ENCODE data around the gene OGDH.

Gene OGDH

DNA sequence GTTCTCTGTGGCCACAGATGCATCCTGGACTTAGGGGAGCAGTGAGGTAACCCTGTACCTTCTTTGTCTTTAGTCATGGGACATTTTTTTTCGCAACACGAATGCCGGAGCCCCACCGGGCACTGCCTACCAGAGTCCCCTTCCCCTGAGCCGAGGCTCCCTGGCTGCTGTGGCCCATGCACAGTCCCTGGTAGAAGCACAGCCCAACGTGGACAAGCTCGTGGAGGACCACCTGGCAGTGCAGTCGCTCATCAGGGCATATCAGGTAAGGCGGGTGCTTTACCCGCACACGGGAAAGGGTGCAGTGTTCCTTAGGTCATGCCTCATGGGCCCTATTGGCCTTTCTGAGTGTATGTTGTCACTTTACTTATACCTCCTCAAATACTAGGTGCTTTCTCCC, 38.8 kb downstream of the OGDH start:
- Histone ChIP-seq H3K9me3 (ENCODE audit: control insufficient read depth, insufficient read depth, low read depth, low read length) (no peaks in the 10 kb centered on the region), H3K9ac (ENCODE audit: low read length) (no peak overlapping the region), H3K27ac (ENCODE audit: low read depth, low read length) (no peak overlapping the region), H3K4me1 (ENCODE audit: control insufficient read depth, insufficient read depth, low read length) (peaks cover 2% of the 10 kb centered on the region), H3K4me3 (ENCODE audit: low read depth, low read length) (no peak overlapping the region), H3K27me3 (ENCODE audit: control insufficient read depth, insufficient read depth, low read length) (no peaks in the 10 kb centered on the region), H3K36me3 (ENCODE audit: control insufficient read depth, insufficient read depth, low read length) (peaks cover 48% of the 10 kb centered on the region)

GRCh38 chr7:44645696-44646095, 39.3 kb downstream of the OGDH start:
- Histone ChIP-seq H3K9me3 (ENCODE audit: control insufficient read depth, insufficient read depth, low read depth, low read length) (no peaks in the 10 kb centered on the region), H3K27me3 (ENCODE audit: control insufficient read depth, insufficient read depth, low read length) (no peaks in the 10 kb centered on the region), H3K9ac (ENCODE audit: low read length) (no peak overlapping the region), H3K36me3 (ENCODE audit: control insufficient read depth, insufficient read depth, low read length) (peaks cover 52% of the 10 kb centered on the region), H3K4me1 (ENCODE audit: control insufficient read depth, insufficient read depth, low read length) (no peaks in the 10 kb centered on the region), H3K4me3 (ENCODE audit: low read depth, low read length) (no peak overlapping the region), H3K27ac (ENCODE audit: low read depth, low read length) (no peak overlapping the region)

- H3K9me3 ChIP-seq (ENCODE audit: control insufficient read depth, insufficient read depth, low read depth, low read length) = no peaks in the 10 kb centered on the region
- H3K36me3 ChIP-seq (ENCODE audit: control insufficient read depth, insufficient read depth, low read length) = peaks cover 54% of the 10 kb centered on the region
- H3K9ac ChIP-seq (ENCODE audit: low read length) = no peak overlapping the region
These were observed 39.9 kb downstream of the OGDH start for GRCh38 chr7:44646176-44646920.

GRCh38 chr7:44646921-44647636, 40.7 kb downstream of the OGDH start:
- no peak overlapping the region for H3K27ac ChIP-seq (ENCODE audit: low read depth, low read length)
- peaks cover 54% of the 10 kb centered on the region for H3K36me3 ChIP-seq (ENCODE audit: control insufficient read depth, insufficient read depth, low read length)
- H3K4me3 ChIP-seq (ENCODE audit: low read depth, low read length) = no peak overlapping the region

More at GRCh38 chr7:44646176-44646920, 39.9 kb downstream of the OGDH start:
- H3K27ac ChIP-seq (ENCODE audit: low read depth, low read length) = no peak overlapping the region
- no peaks in the 10 kb centered on the region for H3K4me1 ChIP-seq (ENCODE audit: control insufficient read depth, insufficient read depth, low read length)
- no peaks in the 10 kb centered on the region for H3K27me3 ChIP-seq (ENCODE audit: control insufficient read depth, insufficient read depth, low read length)
- H3K4me3 ChIP-seq (ENCODE audit: low read depth, low read length) = no peak overlapping the region

DNA sequence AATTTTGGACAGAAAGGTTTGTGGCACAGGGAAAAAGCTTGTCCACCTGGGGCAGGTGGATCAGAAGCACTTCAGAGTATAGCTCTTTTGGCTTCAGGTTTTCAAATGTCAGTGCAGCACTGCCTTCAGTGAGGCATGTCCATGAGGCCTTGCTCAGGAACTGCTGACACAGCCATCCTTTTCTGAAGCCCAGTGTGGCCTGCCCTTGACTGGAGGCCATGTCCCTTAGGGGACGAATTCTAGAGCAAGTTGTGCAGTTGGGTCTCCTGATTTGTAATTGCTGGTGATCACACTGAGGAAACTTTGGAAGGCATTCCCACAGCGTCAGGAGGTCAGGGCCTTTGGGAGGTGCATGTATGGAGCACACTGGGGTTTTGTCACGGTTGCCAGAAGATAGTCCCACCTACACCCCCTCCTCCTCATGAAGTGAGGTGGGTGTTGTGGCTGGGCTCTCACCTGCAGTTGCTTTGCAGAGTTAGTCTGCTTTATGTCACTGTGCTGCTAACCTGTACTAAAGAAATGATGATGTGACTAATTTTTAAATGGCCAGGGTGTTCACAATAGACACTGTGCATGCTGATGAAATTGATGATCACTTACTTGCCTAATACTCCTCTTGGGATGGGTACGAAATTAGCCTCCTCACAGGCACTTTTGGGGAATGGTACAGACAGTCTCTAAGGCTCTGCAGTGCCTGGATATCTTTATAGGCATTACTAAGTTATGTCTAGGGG, 41.7 kb downstream of the OGDH start:
- Histone ChIP-seq H3K9ac (ENCODE audit: low read length) (no peak overlapping the region), H3K36me3 (ENCODE audit: control insufficient read depth, insufficient read depth, low read length) (peaks cover 58% of the 10 kb centered on the region), H3K4me1 (ENCODE audit: control insufficient read depth, insufficient read depth, low read length) (no peaks in the 10 kb centered on the region), H3K27ac (ENCODE audit: low read depth, low read length) (no peak overlapping the region), H3K4me3 (ENCODE audit: low read depth, low read length) (no peak overlapping the region), H3K27me3 (ENCODE audit: control insufficient read depth, insufficient read depth, low read length) (no peaks in the 10 kb centered on the region), H3K9me3 (ENCODE audit: control insufficient read depth, insufficient read depth, low read depth, low read length) (no peaks in the 10 kb centered on the region)

More at GRCh38 chr7:44646921-44647636, 40.7 kb downstream of the OGDH start:
- H3K27me3 ChIP-seq (ENCODE audit: control insufficient read depth, insufficient read depth, low read length) = no peaks in the 10 kb centered on the region
- no peak overlapping the region for H3K9ac ChIP-seq (ENCODE audit: low read length)
- H3K4me1 ChIP-seq (ENCODE audit: control insufficient read depth, insufficient read depth, low read length) = no peaks in the 10 kb centered on the region
- no peaks in the 10 kb centered on the region for H3K9me3 ChIP-seq (ENCODE audit: control insufficient read depth, insufficient read depth, low read depth, low read length)

GRCh38 chr7:44650242-44650641, 43.8 kb downstream of the OGDH start:
- H3K36me3 ChIP-seq (ENCODE audit: control insufficient read depth, insufficient read depth, low read length) = peaks cover 62% of the 10 kb centered on the region
- no peak overlapping the region for H3K9ac ChIP-seq (ENCODE audit: low read length)
- H3K9me3 ChIP-seq (ENCODE audit: control insufficient read depth, insufficient read depth, low read depth, low read length) = no peaks in the 10 kb centered on the region
- no peaks in the 10 kb centered on the region for H3K4me1 ChIP-seq (ENCODE audit: control insufficient read depth, insufficient read depth, low read length)
- no peak overlapping the region for H3K4me3 ChIP-seq (ENCODE audit: low read depth, low read length)
- H3K27me3 ChIP-seq (ENCODE audit: control insufficient read depth, insufficient read depth, low read length) = no peaks in the 10 kb centered on the region
- no peak overlapping the region for H3K27ac ChIP-seq (ENCODE audit: low read depth, low read length)

DNA sequence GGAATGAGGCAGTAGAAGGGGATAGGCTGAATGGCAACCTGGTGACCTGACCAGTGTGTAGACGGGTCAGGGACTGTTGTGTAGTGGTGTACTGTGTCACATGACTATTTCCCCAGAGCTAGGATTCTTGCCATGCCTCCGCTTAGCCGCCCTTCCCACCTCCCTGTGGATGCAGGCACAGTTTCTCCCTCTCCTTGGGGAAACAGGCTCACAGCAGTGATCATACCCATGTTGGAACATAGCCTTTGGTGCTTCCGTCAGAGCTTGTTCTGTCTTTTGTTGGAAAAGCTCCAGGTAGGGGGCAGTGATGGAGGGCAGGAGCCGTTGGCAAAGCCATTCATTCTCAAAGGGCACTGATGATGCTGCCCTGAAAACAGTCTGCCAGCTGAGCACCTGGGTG, 44.3 kb downstream of the OGDH start:
- Histone ChIP-seq H3K9ac (ENCODE audit: low read length) (no peak overlapping the region), H3K4me3 (ENCODE audit: low read depth, low read length) (no peak overlapping the region), H3K27me3 (ENCODE audit: control insufficient read depth, insufficient read depth, low read length) (no peaks in the 10 kb centered on the region), H3K4me1 (ENCODE audit: control insufficient read depth, insufficient read depth, low read length) (no peaks in the 10 kb centered on the region), H3K9me3 (ENCODE audit: control insufficient read depth, insufficient read depth, low read depth, low read length) (no peaks in the 10 kb centered on the region), H3K27ac (ENCODE audit: low read depth, low read length) (no peak overlapping the region), H3K36me3 (ENCODE audit: control insufficient read depth, insufficient read depth, low read length) (peaks cover 61% of the 10 kb centered on the region)

DNA sequence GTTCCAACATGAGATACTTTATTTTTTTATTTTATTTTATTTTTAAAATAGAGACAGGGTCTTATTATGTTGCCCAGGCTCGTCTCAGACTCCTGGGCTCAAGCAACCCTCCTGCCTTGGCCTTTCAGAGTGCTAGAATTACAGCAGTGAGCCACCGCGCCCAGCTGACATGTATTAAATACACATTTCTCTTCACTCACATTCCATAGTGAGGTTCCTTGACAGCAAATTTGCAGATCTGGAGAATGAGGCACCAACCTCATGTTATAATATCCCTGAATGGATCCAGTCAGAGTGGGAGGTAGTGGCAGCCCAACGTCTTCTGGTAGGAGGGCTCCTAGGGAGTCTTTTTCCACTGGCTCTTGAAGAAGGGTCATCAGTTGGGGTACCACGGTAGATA, 46.1 kb downstream of the OGDH start:
- Histone ChIP-seq H3K27me3 (ENCODE audit: control insufficient read depth, insufficient read depth, low read length) (no peaks in the 10 kb centered on the region), H3K9ac (ENCODE audit: low read length) (no peak overlapping the region), H3K36me3 (ENCODE audit: control insufficient read depth, insufficient read depth, low read length) (peaks cover 61% of the 10 kb centered on the region), H3K4me1 (ENCODE audit: control insufficient read depth, insufficient read depth, low read length) (no peaks in the 10 kb centered on the region), H3K9me3 (ENCODE audit: control insufficient read depth, insufficient read depth, low read depth, low read length) (no peaks in the 10 kb centered on the region), H3K4me3 (ENCODE audit: low read depth, low read length) (no peak overlapping the region), H3K27ac (ENCODE audit: low read depth, low read length) (no peak overlapping the region)

- Histone ChIP-seq H3K9ac (ENCODE audit: low read length) (no peak overlapping the region), H3K27me3 (ENCODE audit: control insufficient read depth, insufficient read depth, low read length) (no peaks in the 10 kb centered on the region), H3K36me3 (ENCODE audit: control insufficient read depth, insufficient read depth, low read length) (peaks cover 57% of the 10 kb centered on the region), H3K4me3 (ENCODE audit: low read depth, low read length) (no peak overlapping the region), H3K27ac (ENCODE audit: low read depth, low read length) (no peak overlapping the region), H3K4me1 (ENCODE audit: control insufficient read depth, insufficient read depth, low read length) (no peaks in the 10 kb centered on the region), H3K9me3 (ENCODE audit: control insufficient read depth, insufficient read depth, low read depth, low read length) (peaks cover 2% of the 10 kb centered on the region; the same call in 1 of the 2 replicates)
These were observed 47.9 kb downstream of the OGDH start for GRCh38 chr7:44654255-44654796.

- Histone ChIP-seq H3K9ac (ENCODE audit: low read length) (no peak overlapping the region), H3K36me3 (ENCODE audit: control insufficient read depth, insufficient read depth, low read length) (peaks cover 53% of the 10 kb centered on the region), H3K9me3 (ENCODE audit: control insufficient read depth, insufficient read depth, low read depth, low read length) (peaks cover 3% of the 10 kb centered on the region; the same call in 1 of the 2 replicates), H3K27ac (ENCODE audit: low read depth, low read length) (no peak overlapping the region), H3K4me1 (ENCODE audit: control insufficient read depth, insufficient read depth, low read length) (no peaks in the 10 kb centered on the region), H3K4me3 (ENCODE audit: low read depth, low read length) (no peak overlapping the region), H3K27me3 (ENCODE audit: control insufficient read depth, insufficient read depth, low read length) (no peaks in the 10 kb centered on the region)
These were observed 48.9 kb downstream of the OGDH start for GRCh38 chr7:44655341-44655740.
